GM11168 (cell line): ENCODE results near the gene RUBCNL.
"Not testable (repeated sequence)": the region's sequence is repeated elsewhere in the genome, so short reads cannot be mapped to it uniquely, and the experiment has no call there.

Source experiments
- in situ Hi-C: fragments of 300-500 bp; cut with MboI; formaldehyde crosslinking; loops from one replicate; pipeline ENCODE4 v1.12.0; 2022; ENCODE audit warnings: low sequenced_read_pairs; ENCODE audit not compliant: unreplicated experiment

Gene RUBCNL

DNA sequence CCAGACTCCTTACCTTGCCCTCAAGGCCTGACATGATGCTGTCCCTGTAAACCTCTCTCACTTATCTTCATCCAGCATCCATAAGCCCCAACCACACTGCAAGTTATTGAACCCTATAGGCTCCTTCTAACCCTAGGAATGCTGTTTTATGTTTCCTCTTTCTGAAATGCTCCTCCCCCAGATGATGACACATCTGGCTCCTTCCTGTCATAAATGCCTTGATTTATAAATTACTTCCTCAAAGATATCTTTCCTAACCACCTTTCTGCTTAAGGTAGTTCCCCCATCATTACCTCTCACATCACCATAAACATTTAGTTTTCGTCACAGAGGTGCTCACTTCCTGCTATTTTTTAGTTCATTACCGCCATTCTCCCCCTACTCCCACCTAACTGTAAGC is 12.3 kb downstream of the RUBCNL start:
- in situ Hi-C loops, result no loop called here

GRCh38 chr13:46373623-46374022 is 13.4 kb downstream of the RUBCNL start:
- in situ Hi-C loops, result no loop called here

DNA sequence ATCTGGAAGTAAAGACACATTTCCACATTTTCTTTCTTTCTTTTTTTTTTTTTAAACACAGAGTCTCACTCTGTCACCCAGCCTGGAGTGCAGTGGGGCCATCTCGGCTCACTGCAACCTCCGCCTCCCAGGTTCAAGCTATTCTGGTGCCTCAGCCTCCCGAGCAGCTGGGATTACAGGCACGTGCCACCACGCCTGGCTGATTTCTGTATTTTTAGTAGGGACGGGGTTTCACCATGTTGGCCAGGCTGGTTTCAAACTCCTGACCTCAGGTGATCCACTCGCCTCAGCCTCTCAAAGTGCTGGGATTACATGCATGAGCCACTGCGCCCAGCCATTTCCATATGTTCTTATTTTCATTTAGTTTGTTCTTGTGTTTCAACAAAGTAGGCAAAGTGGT is 14.1 kb downstream of the RUBCNL start:
- in situ Hi-C loops, result not testable (repeated sequence)

GRCh38 chr13:46372071-46372470 is 15.0 kb downstream of the RUBCNL start:
- in situ Hi-C loops, result no loop called here

DNA sequence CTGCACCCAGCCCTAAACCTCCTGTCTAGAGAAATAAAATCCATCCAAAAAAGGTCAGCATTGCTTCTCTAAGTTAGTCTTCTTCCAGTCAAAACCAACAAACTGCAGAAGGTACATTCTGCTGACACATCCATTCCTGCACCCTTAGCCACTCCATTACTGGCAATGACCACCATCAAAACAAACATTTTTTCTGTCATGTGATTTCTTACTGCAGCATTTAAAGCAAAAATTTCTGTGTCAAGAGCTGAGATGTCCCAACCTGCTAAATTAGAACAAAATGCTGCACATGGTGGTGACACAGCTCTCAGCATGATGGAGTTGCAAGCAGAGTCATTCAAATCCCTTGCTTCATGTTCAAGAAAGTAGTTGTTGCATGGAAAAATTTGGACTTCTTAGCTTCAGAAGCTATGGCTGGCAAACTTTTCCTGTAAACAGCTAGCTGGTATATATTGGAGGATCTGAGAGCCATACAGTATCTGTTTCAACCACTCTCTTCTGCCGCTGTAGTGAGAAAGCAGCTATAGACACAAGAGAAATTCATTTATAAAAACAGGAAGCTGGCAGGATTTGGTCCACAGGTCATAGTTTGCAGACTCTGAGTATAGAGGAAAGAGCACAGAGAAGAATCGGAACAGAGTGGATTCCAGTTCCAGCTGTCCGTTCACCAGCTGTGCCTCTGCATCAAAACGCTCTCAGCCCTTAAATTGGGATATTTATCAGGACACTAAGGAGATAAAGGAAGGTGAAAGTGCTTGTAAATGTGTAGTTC is 17.4 kb downstream of the RUBCNL start:
- in situ Hi-C loops, result no loop called here

DNA sequence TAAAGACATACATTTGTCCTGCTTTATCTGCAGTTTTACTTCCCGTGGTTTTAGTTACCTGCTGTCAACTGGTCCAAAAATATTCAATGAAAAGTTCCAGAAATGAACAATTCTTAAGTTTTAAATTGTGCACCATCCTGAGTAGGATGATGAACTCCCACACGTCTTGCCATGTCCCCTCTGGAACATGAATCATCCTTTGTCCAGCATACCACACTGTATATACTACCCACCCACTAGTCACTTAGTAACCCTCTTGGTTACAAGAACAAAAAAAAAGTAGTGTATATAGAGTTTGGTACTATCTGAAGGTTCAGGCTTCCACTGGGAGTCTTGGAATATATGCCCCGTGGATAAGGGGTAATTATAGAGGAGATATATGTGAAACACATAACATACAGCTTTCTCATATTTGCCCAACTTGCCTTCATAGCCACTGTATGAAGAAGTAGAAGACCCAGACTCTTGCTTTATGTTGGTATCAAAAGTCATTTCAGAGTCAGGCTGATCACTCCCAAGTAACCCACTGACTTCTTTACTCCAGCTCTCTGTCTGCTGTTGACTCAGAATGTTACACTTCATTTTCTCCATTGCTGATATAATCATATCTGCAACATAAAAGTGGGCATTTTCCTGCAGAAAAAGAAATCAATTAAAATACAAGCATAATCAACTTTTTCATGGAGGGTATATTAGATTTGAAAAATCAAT is 19.3 kb downstream of the RUBCNL start:
- in situ Hi-C loops, result no loop called here

DNA sequence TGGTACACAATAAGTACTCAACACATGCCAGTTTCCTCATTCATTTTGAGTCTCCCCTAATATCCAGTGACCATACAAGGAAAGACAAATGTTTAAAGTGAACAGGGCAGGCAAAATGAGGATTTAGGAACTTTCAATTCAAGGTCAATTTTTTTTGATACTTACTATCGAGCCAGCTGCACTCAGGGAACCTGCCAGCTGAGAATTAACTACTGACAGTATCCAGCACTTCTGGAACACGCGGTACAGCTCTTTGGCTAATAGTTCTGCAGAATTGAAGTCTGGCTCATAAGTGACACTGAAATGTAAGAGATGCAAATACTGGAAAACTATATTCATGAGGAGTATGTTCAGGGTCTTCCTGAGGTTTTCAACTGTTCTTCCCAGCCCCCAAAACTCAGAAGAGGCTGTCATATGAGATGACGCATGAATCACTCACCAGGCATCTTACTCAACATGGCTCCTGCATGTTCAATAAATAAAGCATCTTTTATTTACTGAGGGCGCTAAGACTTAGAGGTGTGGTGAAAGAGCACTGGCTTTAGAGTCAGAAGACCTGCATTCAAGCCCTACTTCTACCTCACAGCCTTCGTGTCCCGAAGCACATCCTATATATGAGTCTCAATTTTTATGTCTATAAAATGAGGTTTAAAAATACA is 25.6 kb downstream of the RUBCNL start:
- in situ Hi-C loops, result no loop called here

- in situ Hi-C loops, result no loop called here
Measured at GRCh38 chr13:46360604-46361003, 26.4 kb downstream of the RUBCNL start.

DNA sequence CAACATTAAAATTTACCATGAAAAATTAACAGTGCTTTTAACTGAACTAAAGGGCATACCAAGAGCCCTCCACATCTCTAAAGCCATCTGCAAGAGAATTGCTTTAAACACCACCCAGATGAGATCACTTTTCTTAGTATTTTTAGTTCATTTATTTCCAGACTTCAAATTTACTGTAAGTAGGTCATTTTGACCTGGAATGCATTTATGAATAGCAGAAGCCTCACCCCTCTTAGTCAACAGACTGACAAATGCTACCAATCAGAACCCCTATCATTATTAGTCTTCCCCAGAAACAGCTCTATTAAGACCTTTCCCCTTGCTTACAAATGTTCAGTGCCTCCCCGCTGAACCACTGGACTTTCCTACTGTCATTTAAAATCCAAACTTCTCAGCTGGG is 27.3 kb downstream of the RUBCNL start:
- in situ Hi-C loops, result no loop called here

DNA sequence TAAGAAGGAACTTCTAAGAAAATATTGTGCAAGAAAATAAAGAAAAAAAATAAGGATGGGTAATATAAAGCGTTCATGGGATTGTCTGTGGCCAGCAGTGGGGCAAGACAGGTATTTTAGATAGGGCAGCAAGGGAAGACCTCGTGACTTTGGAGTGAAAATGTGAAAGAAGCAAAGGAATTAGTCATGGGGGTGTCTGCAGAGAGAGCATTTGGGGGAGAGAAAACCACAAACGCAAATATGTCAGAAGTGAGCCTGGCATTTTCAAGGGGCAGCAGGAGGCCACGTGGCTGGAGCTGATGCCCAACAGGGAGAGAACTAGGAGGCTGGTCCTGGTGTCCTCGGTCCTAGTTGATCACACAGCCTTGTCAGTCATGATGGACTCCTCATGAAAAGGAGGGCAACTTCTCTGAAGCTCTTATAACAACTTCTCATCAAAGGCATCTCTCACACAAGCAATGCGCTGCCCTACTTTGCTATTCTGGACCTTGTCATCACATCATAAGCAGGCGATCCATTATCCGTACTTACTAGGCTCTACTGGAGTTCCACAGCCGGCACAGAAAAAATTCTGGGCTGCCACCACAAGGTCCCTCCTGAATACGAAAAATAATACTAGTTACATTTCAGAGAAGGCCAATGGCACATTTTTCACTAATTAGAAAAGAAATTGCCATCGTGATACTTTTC is 31.0 kb downstream of the RUBCNL start:
- in situ Hi-C loops, result no loop called here

DNA sequence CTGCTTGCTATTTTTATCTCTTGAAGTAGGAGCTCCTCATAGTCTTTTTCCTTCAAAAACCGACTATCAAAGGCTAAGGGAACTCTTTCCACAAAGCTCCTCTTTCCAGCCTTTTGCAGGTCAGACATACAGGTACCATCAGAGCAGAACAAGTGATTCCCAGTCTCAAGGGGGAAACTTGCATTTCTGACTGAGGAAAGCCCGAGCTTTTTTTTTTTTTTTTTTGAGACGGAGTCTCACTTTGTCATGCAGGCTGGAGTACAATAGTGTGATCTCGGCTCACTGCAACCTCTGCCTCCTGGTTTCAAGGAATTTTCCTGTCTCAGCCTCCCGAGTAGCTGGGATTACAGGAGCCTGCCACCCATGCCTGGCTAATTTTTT is 32.0 kb downstream of the RUBCNL start:
- in situ Hi-C loops, result no loop called here

DNA sequence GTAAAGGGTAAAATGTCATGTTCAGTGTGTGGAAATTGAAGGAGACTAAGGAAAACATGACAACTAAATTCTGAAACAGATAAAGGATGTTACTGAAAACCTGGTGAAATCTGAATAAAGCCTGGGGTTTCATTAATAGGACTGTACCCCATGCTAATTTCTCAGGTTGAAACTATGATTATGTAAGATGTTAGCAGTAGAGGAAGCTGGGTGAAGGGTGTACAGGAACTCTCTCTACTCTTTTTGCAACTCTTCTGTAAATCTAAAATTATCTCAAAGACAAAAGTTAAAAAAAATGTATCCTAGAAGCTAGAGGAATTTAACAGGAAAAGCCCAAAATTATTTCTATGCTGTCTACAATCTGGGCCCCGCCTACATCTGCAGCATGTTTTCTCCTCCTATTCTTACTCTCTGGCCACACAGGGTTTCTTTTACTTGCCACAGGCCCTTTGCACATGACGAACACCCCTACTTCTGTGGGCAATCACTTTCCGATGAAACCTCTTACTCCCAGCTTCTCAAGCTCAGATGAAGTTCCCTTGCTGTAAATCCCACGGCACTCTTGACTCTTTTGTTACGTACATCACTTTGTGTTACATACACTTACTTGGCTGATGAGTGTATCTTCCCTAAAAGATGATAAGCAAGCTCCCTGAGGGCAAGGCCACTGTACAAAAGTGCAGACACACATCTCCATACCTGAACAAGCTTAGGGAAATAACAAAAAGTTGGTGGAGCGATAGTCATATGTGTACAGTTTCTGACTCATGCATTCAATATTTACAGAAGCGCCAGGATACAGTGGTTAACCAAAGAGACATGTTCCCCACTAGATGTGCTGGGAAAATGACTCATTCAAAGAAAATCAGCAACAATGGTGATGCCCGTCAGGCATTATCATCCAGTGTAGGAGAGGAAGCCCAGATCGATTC is 32.6 kb downstream of the RUBCNL start:
- in situ Hi-C loops, result no loop called here

DNA sequence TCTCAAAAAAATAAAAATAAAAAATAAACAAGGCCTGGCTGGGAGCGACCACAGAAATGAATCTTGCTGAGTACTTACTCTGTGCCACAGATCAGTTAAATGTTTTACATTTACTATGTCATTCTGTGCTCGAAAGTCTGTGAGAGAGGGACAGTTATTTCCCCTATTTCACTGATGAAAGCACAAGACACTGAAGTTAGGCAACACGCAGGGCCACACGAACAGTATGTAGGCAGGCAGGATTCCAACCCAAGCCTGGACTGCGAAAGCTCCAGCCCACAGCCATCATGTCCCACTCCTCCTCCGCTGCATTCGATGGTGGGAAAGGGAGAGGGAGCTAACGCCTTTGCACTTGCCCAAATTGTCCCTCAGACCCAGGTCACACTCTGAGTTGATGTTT is 34.2 kb downstream of the RUBCNL start:
- in situ Hi-C loops, result no loop called here

- in situ Hi-C loops, result no loop called here
Measured at GRCh38 chr13:46350003-46350402, 37.0 kb downstream of the RUBCNL start.

GRCh38 chr13:46348961-46349360 is 38.1 kb downstream of the RUBCNL start:
- in situ Hi-C loops, result no loop called here

- in situ Hi-C loops, result no loop called here
Measured at GRCh38 chr13:46347277-46347676, 39.8 kb downstream of the RUBCNL start.

GRCh38 chr13:46345866-46346265 is 41.2 kb downstream of the RUBCNL start:
- in situ Hi-C loops, result no loop called here

- in situ Hi-C loops, result no loop called here
Measured at GRCh38 chr13:46345398-46345797, 41.7 kb downstream of the RUBCNL start.

DNA sequence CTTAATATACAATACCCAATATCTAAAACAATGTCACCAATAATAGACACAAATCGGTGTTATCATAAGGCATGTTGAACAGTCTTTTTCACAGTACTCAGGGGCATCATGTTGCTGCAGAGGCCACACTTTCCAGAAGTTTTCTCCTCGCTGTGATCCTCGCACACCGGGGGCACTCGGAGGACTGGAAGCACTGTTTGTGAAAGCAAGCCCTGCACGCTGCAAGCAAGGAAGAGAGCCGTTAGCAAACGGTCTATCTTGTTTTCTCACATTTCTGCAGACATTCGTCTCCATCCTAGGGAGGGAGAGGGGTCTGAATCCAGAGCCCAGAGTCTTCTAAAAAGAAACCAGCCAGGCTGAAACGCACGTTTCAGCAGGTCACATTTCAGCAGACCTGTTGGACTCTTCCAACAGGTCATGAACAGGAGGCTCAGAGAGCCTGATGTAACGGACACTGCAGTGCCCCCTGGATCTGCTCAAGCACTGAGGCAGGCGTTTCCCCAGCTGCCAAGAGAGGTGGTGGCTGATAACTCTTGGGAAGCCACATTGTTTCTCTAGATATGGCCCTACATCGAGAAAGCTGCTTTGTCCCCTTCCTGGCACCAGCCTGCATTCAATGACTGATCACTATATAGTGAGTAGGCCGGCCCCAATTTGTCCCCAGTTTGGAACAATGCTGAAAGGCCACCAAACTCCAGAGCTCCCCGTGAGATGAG is 43.6 kb downstream of the RUBCNL start:
- in situ Hi-C loops, result no loop called here
